Measurements from ENCODE around the gene TBCA.

Gene TBCA

DNA sequence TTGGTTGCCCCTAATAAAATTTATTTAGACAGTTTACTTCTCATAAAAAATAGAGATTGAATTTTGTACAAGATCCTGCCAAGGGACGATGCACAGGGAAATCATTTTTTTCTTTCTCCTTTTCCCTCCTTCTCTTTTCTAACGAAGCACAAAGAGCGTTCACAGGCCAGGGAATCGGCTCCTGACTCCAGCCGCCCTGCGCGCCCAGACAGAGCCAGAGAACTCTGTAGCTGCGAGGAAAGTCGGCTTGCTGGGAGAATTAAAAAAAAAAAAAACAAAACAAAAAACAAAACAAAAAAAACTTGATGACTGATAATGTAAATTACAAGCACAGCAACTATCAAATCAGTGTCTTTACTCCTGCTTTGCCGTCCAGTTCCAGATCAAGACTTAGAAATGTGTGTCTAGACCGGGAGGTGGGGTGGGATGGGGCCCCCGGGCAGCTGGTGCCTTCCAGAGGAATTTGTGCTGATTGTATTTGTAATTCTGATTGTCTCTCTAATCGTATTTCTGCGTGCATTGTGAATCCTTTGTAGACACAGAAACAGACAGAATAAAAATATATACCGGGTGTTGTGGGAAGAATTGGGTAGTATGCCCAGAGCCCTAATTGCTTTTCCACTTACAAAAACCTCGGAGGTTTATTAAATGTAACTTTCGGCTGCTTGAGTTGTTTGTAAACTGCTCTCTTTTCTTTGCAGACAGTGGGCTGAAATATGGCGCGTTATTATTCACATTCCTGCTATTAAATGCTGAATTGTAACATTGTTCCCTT, 134.0 kb downstream of the TBCA start:
- no peak for DNase-seq

DNA sequence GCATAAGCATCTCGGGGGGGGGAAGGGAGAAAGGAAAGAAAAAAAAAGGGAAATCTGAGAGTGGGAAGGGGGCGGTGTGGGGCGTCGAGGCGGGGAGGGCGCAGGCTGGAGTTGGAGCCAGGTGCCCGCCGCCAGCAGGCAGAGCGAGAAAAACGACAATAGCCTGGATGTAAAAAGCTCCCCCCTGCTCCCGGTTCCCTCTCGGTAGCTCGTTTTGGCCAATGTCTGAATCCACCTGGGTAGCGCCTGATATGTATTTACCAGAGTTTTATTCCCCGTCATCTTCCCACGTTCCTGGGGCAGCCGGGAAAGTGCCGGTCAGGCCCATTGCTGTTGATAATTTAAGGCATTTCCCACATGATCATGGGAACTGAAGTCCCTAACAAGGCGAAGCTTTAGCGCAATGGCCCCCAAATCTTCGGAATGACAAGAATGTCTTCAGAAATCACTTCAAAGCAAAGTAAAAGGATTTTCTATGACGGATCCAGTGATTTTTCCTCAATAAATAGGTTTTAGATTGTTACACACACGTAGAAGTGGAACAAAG, 134.7 kb downstream of the TBCA start:
- DNase-seq = no peak

All from activated effector memory CD4-positive, alpha-beta T cell treated with anti-CD3 and anti-CD28 coated beads, Interleukin-2, amount 50 U/mL, for 16 hours (primary cell).